ENCODE results near the gene ATG4D. TPM values are rescaled to one million over a fixed set of nuclear protein-coding genes. Genes with fewer than 3 reads are reported as not detected.

Gene ATG4D
- total and polyA plus RNA-seq, 10 of the 15 experiments (the other 5 are each of a cell fraction or from before 2014, with no cell fraction given): 0.39 to 28.7 (median 13.4) TPM

GRCh38 chr19:10553943-10554381, 10.3 kb downstream of the ATG4D start:
- Histone ChIP-seq H3K9ac (ENCODE audit: control insufficient read depth, insufficient read depth, low read length) (peak overlapping the region; percentile 65; the same call in 1 of the 2 replicates), H3K4me3 (no peak overlapping the region), H3K4me2 (ENCODE audit: control insufficient read depth, insufficient read depth) (peak overlapping the region; percentile 62; the same call in 1 of the 2 replicates), H3K36me3 (ENCODE audit: control insufficient read depth in 2 of 2, insufficient read depth in 2 of 2, low read length in 1 of 2) (peaks cover 26 to 27% of the 10 kb centered on the region in 2 experiments), H3K79me2 (ENCODE audit: control insufficient read depth, insufficient read depth, low read length) (no peaks in the 10 kb centered on the region; the same call in 1 of the 2 replicates), H4K20me1 (ENCODE audit: control insufficient read depth, insufficient read depth) (no peaks in the 10 kb centered on the region), H3K27ac (ENCODE audit: control insufficient read depth, insufficient read depth) (peak overlapping the region; percentile 65), H3K4me1 (ENCODE audit: control insufficient read depth, insufficient read depth, low read length) (peaks cover 46% of the 10 kb centered on the region), H3K9me3 (replicated peaks; ENCODE audit: control insufficient read depth, insufficient read depth, low read length) (no peaks in the 10 kb centered on the region; the same call in 2 of the 3 replicates), H2AFZ (ENCODE audit: control insufficient read depth, low read depth, low read length) (no peak overlapping the region; the same call in 1 of the 2 replicates), H3K27me3 (replicated peaks in 1 of 2; ENCODE audit: control insufficient read depth in 2 of 2, insufficient read depth in 2 of 2, low read length in 1 of 2) (no peaks in the 10 kb centered on the region)
- intact Hi-C loops (cut with micrococcal nuclease; ENCODE audit: unreplicated experiment) (no loop called here), in situ Hi-C loops (cut with MboI) (no loop called here)
- ATAC-seq: peak; percentile 72
- BruUV-seq (replicated peaks): no TSS peak
- peak; percentile 55 for DNase-seq (ENCODE audit: low read depth, low spot score)
- RAD21 ChIA-PET (ENCODE audit: unreplicated experiment): interaction anchor here (1.1 to 2.0 kb wide), 4 partner anchors 12 to 146 kb away, joined by 3 to 8 read pairs (median 5); partner anchors contain the start of gene KRI1
- CTCF ChIA-PET: interaction anchor here (1.3 to 2.1 kb wide), 6 partner anchors 12 to 146 kb away, joined by 4 to 6 read pairs (median 5); partner anchors contain the start of gene KRI1
- SMC1A ChIA-PET (ENCODE audit: uncharacterized antibody, unreplicated experiment): interaction anchor here (1.1 kb wide), 2 partner anchors 10 to 50 kb away, joined by 3 read pairs; no protein-coding TSS in a partner anchor
- FAIRE-seq: peak; percentile 87
- 31% methylated on average over 12 of the region's 12 CpGs for WGBS (ENCODE audit: insufficient coverage, insufficient replicate concordance, low lambda C conversion rate, missing lambda C conversion rate)
- POLR2A ChIA-PET: interaction anchor here (0.6 to 0.7 kb wide), 2 partner anchors 142 to 410 kb away, joined by 3 to 4 read pairs; no protein-coding TSS in a partner anchor
- no peak for TF ChIP-seq PAX5 (IDR thresholded peaks at IDR 0.05; ENCODE audit: borderline replicate concordance, low read depth, low read length)
- TF ChIP-seq PBX3 (IDR thresholded peaks at IDR 0.05; ENCODE audit: insufficient replicate concordance, low read depth, low read length): peak; percentile 35
- no peak for TF ChIP-seq SMAD1 (IDR thresholded peaks at IDR 0.05; ENCODE audit: low read depth, partially characterized antibody)
- peak; percentile 85 for TF ChIP-seq TCF12 (IDR thresholded peaks at IDR 0.05; ENCODE audit: low read depth, low read length)
- TF ChIP-seq BCL11A (IDR thresholded peaks at IDR 0.05; ENCODE audit: low read depth, low read length): no peak
- TF ChIP-seq RUNX3 (IDR thresholded peaks at IDR 0.05; ENCODE audit: low read length): peak; percentile 85
- no peak for TF ChIP-seq CBFB (IDR thresholded peaks at IDR 0.05; ENCODE audit: low read depth)
- TF ChIP-seq POU2F2 (IDR thresholded peaks at IDR 0.05; ENCODE audit: borderline replicate concordance, low read depth, low read length): 0 out of 3 replicates have a peak, but pooled peaks have one; percentile 29
- TF ChIP-seq PKNOX1 (IDR thresholded peaks at IDR 0.05): peak; percentile 34; the same call in 1 of the 2 replicates
- 0 out of 2 replicates have a peak, but pooled peaks have one; percentile 37 for TF ChIP-seq GATAD2B (conservative IDR thresholded peaks at IDR 0.05; ENCODE audit: low read depth)
- peak; percentile 17; the same call in 1 of the 2 replicates for TF ChIP-seq IKZF1 (conservative IDR thresholded peaks at IDR 0.05)
- 0 out of 2 replicates have a peak, but pooled peaks have one; percentile 25 for TF ChIP-seq MLLT1 (IDR thresholded peaks at IDR 0.05)
- TF ChIP-seq TCF3 (IDR thresholded peaks at IDR 0.05; ENCODE audit: borderline replicate concordance, insufficient read depth, low read depth, low read length): peak; percentile 63
- TF ChIP-seq SMARCA5 (IDR thresholded peaks at IDR 0.05): no peak
- TF ChIP-seq TARDBP (IDR thresholded peaks at IDR 0.05; ENCODE audit: borderline replicate concordance): 0 out of 2 replicates have a peak, but pooled peaks have one; percentile 6
- TF ChIP-seq SPI1 (IDR thresholded peaks at IDR 0.05; ENCODE audit: borderline replicate concordance, insufficient read depth, low read depth, low read length): peak; percentile 57
- no peak for TF ChIP-seq ELK1 (IDR thresholded peaks at IDR 0.05; ENCODE audit: low read depth, low read length)
- peak; percentile 47; the same call in 1 of the 2 replicates for TF ChIP-seq DPF2 (IDR thresholded peaks at IDR 0.05)
- peak; percentile 68 for TF ChIP-seq NR2F1 (conservative IDR thresholded peaks at IDR 0.05)
- TF ChIP-seq CBX5 (IDR thresholded peaks at IDR 0.05; ENCODE audit: low read depth): 0 out of 2 replicates have a peak, but pooled peaks have one; percentile 41
- peak; percentile 7; the same call in 1 of the 2 replicates for TF ChIP-seq CREM (IDR thresholded peaks at IDR 0.05; ENCODE audit: low read depth)

Data from GM12878 (cell line).